Activated CD4-positive, alpha-beta T cell treated with anti-CD3 and anti-CD28 coated beads, Interleukin-2, amount 50 U/mL, for 1 hour (primary cell): ENCODE results near the gene NMNAT3.

ENCODE experiments used
- DNase-seq: peaks from one replicate; pipeline ENCODE4 v3.0.0-alpha.2; 2020

Gene NMNAT3

GRCh38 chr3:139517321-139518065 is 160.3 kb downstream of the NMNAT3 start:
- DNase-seq: no peak

GRCh38 chr3:139514741-139515140 is 163.0 kb downstream of the NMNAT3 start:
- DNase-seq: no peak
